Thyroid gland (tissue), 4 donors: ENCODE data around the gene ITIH2.
"Not testable (repeated sequence)": the region's sequence is repeated elsewhere in the genome, so short reads cannot be mapped to it uniquely, and the experiment has no call there.

Experiments
- POLR2A ChIP-seq, 2 donors: fragments of 450-650 bp; IDR thresholded peaks; one replicate each; pipeline ENCODE4 v1.6.1; 2017; ENCODE audit warnings: antibody characterized with exemption in 2 of 2, mild to moderate bottlenecking in 2 of 2, moderate library complexity in 1 of 2
- TF ChIP-seq, protein P1 (sequence below), 6 experiments: fragments of 200-600 bp in 3 of 6; fragments of 450-650 bp in 3 of 6; sonication (generic) in 3 of 6; IDR thresholded peaks; one replicate each; pipeline ENCODE4 v1.5.1; 2016 to 2019; ENCODE audit warnings: antibody characterized with exemption in 6 of 6, mild to moderate bottlenecking in 2 of 6, inconsistent platforms in 1 of 6, moderate library complexity in 1 of 6

DNA sequence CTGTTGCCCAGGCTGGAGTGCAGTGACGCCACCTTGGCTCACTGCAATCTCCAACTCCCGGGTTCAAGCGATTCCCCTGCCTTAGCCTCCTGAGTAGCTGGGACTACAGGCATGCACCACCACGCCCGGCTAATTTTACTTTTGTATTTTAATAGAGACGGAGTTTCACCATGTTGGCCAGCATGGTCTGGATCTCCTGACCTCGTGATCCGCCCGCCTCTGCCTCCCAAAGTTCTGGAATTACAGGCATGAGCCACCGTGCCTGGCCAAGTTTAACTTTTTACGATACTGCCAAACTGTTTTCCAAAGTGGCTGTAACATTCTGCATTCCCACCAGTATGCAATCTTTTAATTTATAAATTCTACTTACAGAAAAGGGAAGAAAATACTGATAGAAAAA, 46.0 kb upstream of the ITIH2 start:
- TF ChIP-seq, protein P1, sequence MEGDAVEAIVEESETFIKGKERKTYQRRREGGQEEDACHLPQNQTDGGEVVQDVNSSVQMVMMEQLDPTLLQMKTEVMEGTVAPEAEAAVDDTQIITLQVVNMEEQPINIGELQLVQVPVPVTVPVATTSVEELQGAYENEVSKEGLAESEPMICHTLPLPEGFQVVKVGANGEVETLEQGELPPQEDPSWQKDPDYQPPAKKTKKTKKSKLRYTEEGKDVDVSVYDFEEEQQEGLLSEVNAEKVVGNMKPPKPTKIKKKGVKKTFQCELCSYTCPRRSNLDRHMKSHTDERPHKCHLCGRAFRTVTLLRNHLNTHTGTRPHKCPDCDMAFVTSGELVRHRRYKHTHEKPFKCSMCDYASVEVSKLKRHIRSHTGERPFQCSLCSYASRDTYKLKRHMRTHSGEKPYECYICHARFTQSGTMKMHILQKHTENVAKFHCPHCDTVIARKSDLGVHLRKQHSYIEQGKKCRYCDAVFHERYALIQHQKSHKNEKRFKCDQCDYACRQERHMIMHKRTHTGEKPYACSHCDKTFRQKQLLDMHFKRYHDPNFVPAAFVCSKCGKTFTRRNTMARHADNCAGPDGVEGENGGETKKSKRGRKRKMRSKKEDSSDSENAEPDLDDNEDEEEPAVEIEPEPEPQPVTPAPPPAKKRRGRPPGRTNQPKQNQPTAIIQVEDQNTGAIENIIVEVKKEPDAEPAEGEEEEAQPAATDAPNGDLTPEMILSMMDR (IDR thresholded peaks at IDR 0.05), result not testable (repeated sequence)
- TF ChIP-seq POLR2A (IDR thresholded peaks at IDR 0.05), result not testable (repeated sequence)
